HT1080 (cell line): ENCODE results near the gene CSMD2. TPM values are rescaled to one million over a fixed set of nuclear protein-coding genes. Genes with fewer than 3 reads are reported as not detected.

Experiments
- DNase-seq: peaks from one replicate; pipeline ENCODE4 v3.0.0-alpha.2; 2015; ENCODE audit warnings: low read depth
- total RNA-seq: library from RNA; depleted of rRNA; stranded (reverse); fragments of >200 nt; shearing (Covaris generic); gene quantifications from 2 replicates; pipeline ENCODE4 v1.2.3, GENCODE V29; 2014

The CSMD2 gene
- total RNA-seq, 1 experiment from 2014 or later, result 2.3 TPM

DNA sequence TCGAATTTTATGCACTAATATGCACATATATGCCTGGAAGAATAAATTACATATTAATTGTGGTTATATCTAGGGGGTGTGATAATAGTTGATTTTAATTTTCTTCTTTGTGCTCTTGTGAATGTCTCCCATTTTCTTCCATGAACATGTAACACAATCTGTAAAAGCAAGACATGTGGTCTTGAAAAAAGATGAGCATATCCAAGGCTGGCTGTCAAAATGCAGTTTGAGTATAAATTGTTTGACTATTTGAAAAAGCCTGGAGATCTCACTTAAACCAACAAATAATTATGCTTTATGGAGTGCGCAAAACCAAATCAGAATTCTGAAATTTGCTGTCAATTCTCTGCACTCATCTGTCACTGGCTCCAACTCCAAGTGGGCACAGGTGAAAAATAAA, 157.3 kb downstream of the CSMD2 start:
- DNase-seq, result no peak

DNA sequence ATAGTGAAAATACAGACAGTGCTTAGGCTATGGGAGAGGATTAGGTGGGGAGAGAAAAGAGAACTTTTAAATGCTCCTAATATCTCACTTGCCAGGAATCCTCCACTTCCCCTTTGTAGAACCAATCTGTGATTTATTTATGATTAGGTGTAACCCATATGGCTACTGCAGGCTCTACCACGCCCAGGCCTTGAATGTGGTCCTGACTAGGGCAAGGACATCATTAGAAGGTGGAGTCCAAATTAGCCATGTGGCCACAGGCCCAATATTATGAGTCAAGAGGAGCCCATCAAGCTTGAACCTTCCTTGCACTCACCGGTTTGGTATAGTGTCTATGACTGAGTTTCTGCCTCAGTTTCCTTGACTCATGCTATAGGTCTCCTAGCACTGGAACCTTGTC, 159.7 kb downstream of the CSMD2 start:
- DNase-seq, result no peak

DNA sequence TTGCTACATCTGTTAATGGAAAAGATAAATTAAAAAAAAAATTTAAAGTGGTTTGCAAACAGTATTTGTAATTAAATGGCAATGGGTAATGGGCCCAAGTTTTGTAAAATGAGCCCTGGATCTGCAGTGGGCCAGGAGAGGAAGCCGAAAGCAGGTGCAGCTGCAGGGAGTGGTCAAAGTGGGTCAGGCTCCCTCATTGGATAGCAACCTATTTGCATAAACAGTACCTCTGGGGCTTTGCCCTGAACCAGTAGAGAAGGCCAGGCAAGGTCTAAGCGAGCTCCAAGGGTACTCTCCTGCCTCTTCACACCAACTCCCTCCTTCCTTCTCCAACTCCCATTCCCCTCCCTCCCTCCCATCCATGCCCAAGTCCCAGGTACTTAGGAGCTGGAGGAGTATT, 162.2 kb downstream of the CSMD2 start:
- DNase-seq, result no peak

DNA sequence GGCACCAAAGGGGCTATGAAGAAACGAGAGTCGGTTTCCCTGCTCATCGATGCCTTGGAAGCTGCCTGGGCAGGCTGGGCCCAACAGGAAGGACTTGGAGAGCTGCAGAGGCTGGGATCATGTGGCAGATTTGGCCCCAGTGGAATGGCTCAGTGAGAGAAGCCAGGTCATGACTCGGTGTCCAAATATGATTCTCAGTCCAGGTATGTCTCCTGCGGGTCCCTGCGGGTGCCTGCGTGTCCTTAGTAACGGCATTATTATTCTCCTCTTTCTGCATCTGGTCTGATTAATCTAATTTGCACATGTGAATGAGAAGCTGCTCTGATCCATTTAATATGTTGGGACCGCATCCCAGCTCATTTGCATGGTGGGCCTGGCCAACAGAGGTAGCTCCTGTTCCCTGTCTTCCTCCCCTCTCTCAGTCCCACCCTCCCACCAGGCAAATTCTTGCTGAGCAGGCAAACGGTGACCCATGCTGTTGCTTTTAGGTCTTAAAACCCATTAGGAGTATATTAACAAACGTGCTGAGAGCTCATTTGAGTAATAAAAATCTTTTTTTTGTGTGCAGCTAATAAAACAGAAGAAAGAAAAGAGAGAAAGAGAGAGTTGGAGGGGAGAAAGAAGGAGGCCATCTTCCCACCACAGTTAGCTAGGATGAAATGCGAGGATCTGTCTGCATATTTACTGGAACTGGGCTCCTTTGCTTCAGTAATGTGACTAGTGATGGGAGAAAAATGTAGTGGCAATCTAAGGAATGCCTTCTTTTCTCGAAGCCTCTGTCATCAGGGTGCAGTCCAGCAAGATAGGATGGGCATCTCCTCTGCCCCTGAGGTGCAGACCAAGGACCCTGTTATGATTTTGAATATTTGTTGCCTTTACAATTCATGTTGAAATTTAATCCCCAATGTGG, 167.6 kb downstream of the CSMD2 start:
- DNase-seq, result no peak

DNA sequence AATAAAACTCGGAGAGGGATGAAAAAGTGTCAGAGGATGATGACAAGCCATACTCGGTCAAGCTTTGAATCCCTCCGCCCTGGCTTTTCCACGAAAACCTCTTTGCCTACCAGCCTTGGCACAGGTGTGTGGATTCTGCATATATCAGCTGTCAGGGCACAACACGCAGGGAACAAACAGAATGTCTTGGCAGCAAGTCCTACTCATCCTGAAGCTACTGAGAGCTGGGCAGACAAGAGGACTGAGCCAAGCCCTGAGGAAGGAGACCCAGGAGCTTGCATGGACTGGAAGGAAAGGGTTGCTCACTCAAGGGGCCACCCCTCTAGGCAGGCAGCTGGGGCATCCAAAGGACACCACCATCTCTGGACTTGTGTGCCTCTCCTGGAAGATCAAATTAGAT, 168.7 kb downstream of the CSMD2 start:
- no peak for DNase-seq

DNA sequence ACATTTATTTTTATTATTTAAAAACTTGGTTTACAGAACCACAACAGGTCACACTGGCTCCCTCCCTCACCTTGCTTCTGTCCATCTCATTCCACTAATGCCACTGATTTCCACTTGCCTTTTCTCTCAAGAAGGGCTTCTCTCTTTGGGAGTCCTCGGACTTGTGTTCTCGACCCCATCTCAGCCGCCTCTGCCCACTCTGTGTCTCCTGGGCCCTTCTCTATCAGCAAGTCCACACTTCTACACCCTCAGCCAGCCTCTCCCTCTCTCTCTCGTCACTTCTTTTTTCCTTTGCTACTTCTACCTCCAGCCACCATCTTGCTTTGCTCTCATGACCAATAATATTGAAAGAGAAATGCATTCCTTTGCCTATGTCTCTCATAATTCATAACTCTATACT, 171.7 kb downstream of the CSMD2 start:
- DNase-seq, result no peak

GRCh38 chr1:33990281-33990680, 174.7 kb downstream of the CSMD2 start:
- DNase-seq, result no peak

DNA sequence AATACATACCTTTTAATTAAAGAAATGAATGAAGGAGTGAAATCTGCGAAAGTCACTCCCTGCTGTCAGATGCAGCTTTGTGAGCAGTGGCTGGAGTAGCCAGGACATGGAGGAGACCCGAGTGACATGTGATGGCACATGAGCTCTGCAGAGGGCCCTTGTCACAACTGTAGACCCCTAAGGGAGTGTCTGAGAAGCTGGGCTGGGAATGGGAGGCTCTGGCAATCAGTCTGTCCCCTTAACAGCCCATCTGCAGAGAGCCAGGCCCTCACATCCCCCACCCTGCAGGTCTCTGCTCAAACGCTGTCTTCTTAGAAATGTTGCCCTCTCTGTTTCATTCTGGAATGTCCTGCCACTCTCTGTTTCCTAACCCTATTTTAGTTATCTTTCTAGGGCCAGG, 176.9 kb downstream of the CSMD2 start:
- DNase-seq, result no peak

GRCh38 chr1:33986390-33987095, 178.5 kb downstream of the CSMD2 start:
- peak; percentile 71 for DNase-seq

DNA sequence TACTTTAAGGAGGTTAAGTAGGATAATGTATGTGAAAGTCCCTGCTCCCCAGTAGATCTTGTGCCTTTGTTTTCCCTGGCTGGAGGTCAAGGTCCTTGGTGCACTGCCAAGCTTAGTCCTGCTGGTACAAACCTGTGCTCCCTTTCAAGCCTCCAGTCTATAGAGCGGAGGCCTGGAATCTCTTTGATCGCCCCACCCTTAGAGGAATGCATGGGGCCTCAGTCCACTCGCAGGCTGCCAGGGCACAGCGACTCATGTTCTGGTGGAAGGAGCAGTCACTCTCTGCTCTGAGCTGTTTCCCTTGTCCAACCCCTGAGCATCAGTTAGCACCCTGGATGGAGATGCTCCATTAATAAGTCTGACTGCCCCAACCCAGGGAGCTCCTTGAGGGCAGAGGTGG, 179.4 kb downstream of the CSMD2 start:
- DNase-seq, result peak; percentile 7

- DNase-seq, result peak; percentile 41
Measured at GRCh38 chr1:33984906-33985565, 180.0 kb downstream of the CSMD2 start.

DNA sequence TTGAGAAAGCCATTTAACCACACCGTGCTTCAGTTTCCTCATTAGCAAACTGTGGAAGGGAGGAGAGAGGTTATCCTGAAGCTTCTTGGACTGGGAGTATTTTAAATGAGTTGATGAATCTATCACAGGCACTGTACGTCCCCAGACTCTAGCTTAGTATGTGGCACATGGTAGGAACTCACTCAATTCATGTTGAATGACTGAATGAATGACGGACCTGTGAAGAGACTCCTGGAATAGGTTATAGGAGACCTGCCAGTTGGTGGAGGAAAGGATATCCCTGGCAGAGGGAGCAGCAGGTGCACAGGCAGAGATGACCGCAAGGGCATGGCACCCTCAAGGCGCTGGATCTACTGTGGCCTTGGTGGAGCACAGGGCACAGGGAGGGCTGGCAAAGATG, 182.6 kb downstream of the CSMD2 start:
- no peak for DNase-seq

DNA sequence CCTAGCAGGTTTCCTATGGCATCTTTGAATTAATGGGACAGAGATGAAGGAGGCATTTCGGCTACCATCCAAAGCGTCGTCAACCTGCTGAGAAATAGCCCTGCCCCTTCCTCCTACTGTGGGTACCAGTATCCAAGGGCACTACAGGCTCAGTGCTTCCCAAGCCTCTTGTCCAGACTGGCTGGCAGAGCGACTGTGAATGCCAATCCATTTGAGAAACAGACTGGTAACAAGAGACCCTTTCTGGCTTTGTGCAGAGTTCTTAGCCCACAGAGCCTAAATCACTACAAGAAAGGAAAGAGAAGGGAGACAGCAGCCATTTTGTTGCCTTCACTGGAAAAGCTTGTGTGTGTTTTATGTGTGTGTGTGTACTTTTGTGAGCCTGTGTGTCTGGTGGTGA, 185.7 kb downstream of the CSMD2 start:
- DNase-seq, result no peak

DNA sequence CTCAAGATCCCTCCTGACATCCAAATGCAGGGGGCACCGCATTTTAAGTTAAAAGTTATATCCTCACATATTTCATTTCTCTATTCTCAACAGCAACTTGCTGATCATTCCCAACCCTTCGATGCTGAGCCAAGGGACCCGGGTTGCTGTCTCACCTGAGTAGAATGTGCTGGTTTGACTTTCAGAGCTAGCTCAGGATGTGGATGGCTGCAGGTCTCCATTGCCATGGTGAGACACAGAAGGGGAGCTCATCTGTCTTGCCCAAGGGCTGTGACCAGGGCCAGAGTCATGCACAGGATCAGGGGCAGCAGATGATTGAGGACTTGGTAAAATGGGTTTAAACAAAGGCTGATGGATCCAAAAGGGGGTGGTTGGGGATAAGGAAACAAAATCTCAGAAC, 189.1 kb downstream of the CSMD2 start:
- DNase-seq, result no peak

DNA sequence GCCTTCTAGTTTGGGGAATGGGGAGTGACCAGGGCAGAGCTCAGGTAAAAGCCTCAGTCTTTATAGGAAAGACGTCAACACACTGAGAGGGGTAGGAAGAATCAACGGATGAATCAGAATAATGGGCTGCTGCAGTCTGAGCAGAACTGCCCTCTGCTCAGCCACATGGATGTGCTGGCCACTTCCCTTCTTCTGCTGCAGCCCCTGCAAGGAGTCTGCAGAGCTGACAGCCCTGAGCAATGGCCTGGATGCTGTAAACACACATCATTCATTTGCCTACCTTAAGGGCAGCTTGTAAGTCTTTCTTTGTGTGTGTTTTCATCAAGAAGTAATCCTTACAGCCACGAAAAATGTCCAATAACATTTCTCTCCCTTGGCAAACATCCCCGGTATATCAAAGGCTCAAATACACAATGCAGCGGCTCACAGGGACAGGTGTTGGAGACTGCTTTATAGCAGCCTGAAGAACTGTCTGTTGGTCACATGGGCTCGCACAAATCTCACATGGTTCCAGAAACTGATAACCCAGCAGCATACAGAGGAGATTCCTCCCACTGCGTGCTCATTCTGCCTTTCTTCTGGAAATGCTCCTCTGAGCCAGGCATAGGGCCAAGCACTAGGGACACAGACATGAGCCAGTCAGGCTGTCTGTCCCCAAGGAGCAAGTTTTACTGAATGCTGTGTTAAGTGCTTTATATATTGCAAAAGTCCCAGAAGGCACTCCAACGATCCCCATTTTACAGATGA, 191.1 kb downstream of the CSMD2 start:
- no peak for DNase-seq

DNA sequence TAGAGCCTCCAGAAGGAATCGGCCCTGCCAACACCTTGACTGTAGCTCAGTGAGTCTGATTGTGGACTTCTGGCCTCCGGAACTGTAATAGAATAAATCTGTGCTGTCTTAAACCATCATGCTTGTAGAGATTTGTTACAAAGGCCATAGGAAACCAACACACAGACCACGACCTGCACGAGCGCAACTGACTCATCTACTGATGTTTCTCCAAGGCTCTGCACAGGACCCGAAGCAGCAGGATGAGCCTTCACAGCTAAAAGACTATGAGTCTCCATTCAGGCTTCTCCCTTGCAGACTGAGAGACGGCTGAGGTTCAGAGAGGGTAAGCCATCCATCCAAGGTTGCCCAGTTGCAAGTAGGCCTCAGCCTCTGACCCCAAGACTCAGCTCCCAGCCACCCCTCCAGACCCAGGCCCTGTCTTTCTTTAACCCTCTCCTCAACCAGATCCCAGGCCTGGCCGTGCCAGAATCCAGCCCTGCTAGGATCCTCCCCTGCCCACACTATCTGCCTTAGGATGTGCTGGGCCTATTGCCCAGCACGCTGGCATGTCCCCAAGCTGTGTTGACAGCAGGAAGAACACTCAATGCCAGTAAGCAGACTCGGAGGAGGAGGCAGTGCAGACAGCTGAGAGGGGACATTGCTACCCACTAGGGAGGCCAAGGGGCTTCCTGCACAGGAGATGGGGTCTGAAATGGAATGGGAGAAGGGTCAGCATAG, 192.2 kb downstream of the CSMD2 start:
- peak; percentile 59 for DNase-seq

GRCh38 chr1:33971913-33972312, 193.1 kb downstream of the CSMD2 start:
- no peak for DNase-seq

DNA sequence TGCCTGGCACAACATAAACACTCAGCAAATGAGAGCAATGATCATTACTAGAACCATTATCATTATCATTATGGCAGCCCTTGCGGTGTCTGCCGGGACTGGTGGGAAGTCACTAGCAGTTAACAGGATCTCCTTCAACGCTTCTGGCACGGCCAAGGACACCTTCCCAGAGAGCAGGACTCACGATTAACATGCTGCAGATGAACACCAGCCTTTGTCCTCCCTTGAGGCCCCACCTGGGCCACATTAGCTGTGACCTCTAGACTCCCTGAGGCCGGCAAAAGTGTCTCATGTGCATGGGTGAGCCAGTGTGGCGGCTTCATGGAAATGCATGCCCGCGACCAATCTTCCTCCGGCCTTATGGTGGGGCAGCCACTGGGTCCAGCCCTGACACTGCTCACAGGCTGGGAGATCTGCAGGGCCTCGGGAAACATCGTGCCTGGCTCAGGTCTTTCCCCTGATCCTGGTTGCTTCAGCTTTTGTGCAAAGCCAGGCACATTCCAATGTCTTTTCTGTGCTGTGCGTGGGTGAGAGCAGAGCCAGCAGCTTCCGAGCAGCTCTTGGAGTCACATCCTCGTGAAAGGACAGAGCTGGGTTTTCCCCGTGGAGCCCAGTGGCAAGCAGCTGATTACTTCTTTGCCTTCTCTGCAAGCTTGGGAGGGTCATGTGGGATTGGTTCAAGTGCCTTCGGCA, 193.9 kb downstream of the CSMD2 start:
- DNase-seq, result no peak

DNA sequence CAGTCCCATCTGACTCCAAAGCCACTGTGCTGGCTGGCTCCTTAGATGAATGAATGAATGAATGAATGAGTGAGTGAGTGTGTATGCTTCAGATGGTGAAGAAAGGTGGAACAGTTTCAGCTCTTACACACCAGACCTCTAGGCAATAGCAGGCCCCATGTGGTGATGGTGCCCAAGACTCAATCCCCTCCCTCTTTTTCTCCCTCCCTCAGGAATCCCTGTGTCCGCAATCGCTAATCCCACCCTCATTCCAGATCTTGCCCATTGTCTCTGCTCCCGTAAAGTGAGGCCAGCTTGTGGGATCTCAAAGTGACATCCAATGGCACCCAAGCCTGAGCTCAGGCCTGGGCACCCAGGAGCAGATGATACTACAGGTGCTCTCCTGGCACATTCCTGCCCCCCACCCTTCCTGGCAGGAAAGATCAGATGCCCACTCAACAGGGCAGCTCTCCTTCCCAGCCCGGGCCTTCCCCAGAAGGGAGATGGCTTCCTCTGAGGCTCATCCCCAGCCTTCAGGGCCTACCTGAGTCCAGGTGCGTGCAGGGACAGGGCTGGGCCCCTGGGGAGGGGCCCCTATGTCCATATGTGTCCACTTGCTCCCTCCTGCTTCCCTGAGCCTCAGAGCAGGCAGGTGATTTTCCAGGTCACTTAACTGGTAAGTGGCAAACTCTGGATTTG, 194.7 kb downstream of the CSMD2 start:
- DNase-seq, result no peak
